Measurements from ENCODE around the gene HSD3B7.

HSD3B7 gene

GRCh38 chr16:30953511-30954124, 31.4 kb upstream of the HSD3B7 start (continued):
- TF ChIP-seq INSM2 (tag by site-specific recombination; IDR thresholded peaks at IDR 0.05): peak; percentile 48; the same call in 1 of the 2 replicates
- TF ChIP-seq BCL11B (tag by site-specific recombination; IDR thresholded peaks at IDR 0.05; ENCODE audit: low read depth): no peak
- TF ChIP-seq GLIS2 (tag by site-specific recombination; IDR thresholded peaks at IDR 0.05): peak; percentile 53
- TF ChIP-seq ZNF311 (tag by site-specific recombination; IDR thresholded peaks at IDR 0.05; ENCODE audit: borderline replicate concordance): no peak
- peak; percentile 26; the same call in 1 of the 2 replicates for TF ChIP-seq GLIS1 (tag by site-specific recombination; IDR thresholded peaks at IDR 0.05)
- no peak for TF ChIP-seq ZNF140 (tag by site-specific recombination; IDR thresholded peaks at IDR 0.05)
- peak; percentile 31; the same call in 1 of the 2 replicates for TF ChIP-seq TRIM28 (IDR thresholded peaks at IDR 0.05; ENCODE audit: borderline replicate concordance, low read length)
- no peak for TF ChIP-seq KLF16 (tag by site-specific recombination; IDR thresholded peaks at IDR 0.05)
- no peak for TF ChIP-seq ZNF624 (tag by site-specific recombination; IDR thresholded peaks at IDR 0.05)
- no peak for TF ChIP-seq ZNF302 (tag by site-specific recombination; IDR thresholded peaks at IDR 0.05; ENCODE audit: low read depth)
- peak; percentile 72; the same call in 1 of the 2 replicates for TF ChIP-seq ZNF366 (tag by site-specific recombination; conservative IDR thresholded peaks at IDR 0.05)
- TF ChIP-seq ZNF501 (tag by site-specific recombination; IDR thresholded peaks at IDR 0.05): no peak
- no peak for TF ChIP-seq ZNF548 (tag by site-specific recombination; IDR thresholded peaks at IDR 0.05)
- TF ChIP-seq HOXD13 (CRISPR knock-in tag; IDR thresholded peaks at IDR 0.05; ENCODE audit: borderline replicate concordance): no peak
- TF ChIP-seq HIC1 (tag by site-specific recombination; IDR thresholded peaks at IDR 0.05): peak; percentile 57; the same call in 1 of the 2 replicates
- peak; percentile 44; the same call in 1 of the 2 replicates for TF ChIP-seq KLF17 (tag by site-specific recombination; IDR thresholded peaks at IDR 0.05)
- no peak for TF ChIP-seq ZSCAN18 (tag by site-specific recombination; IDR thresholded peaks at IDR 0.05)
- TF ChIP-seq ZNF560 (tag by site-specific recombination; IDR thresholded peaks at IDR 0.05; ENCODE audit: borderline replicate concordance): no peak
- TF ChIP-seq ZNF654 (tag by site-specific recombination; IDR thresholded peaks at IDR 0.05; ENCODE audit: low read depth): peak; percentile 81
- no peak for TF ChIP-seq ZNF670 (tag by site-specific recombination; IDR thresholded peaks at IDR 0.05; ENCODE audit: low read depth)
- no peak for TF ChIP-seq ZNF426 (tag by site-specific recombination; IDR thresholded peaks at IDR 0.05)
- TF ChIP-seq ZNF610 (tag by site-specific recombination; IDR thresholded peaks at IDR 0.05; ENCODE audit: borderline replicate concordance): peak; percentile 78; the same call in 1 of the 2 replicates
- TF ChIP-seq SP7 (tag by site-specific recombination; IDR thresholded peaks at IDR 0.05): peak; percentile 45; the same call in 1 of the 2 replicates
- TF ChIP-seq ZNF169 (tag by site-specific recombination; IDR thresholded peaks at IDR 0.05): no peak
- TF ChIP-seq ZNF10 (tag by site-specific recombination; IDR thresholded peaks at IDR 0.05): no peak
- peak; percentile 98 for TF ChIP-seq ZNF2 (tag by site-specific recombination; IDR thresholded peaks at IDR 0.05)
- peak; percentile 61; the same call in 1 of the 2 replicates for TF ChIP-seq ZNF660 (tag by site-specific recombination; IDR thresholded peaks at IDR 0.05)
- TF ChIP-seq ZNF621 (tag by site-specific recombination; IDR thresholded peaks at IDR 0.05): no peak
- no peak for TF ChIP-seq ZNF488 (tag by site-specific recombination; IDR thresholded peaks at IDR 0.05)
- TF ChIP-seq ZNF335 (tag by site-specific recombination; conservative IDR thresholded peaks at IDR 0.05): peak; percentile 37
- TF ChIP-seq ZNF391 (tag by site-specific recombination; IDR thresholded peaks at IDR 0.05; ENCODE audit: borderline replicate concordance, low read depth): 0 out of 2 replicates have a peak, but pooled peaks have one; percentile 37
- TF ChIP-seq ZNF600 (tag by site-specific recombination; IDR thresholded peaks at IDR 0.05): no peak
- TF ChIP-seq ZNF692 (tag by site-specific recombination; IDR thresholded peaks at IDR 0.05): peak; percentile 83
